HPDE6-E6E7 (cell line): Measurements from ENCODE around the gene ALDH2.
"Not testable (repeated sequence)": the region's sequence is repeated elsewhere in the genome, so short reads cannot be mapped to it uniquely, and the experiment has no call there.

Experiments
- DNase-seq: peaks from one replicate; pipeline ENCODE4 v3.0.0; 2011; ENCODE audit warnings: missing footprints; ENCODE audit errors: extremely low spot score

ALDH2 gene

DNA sequence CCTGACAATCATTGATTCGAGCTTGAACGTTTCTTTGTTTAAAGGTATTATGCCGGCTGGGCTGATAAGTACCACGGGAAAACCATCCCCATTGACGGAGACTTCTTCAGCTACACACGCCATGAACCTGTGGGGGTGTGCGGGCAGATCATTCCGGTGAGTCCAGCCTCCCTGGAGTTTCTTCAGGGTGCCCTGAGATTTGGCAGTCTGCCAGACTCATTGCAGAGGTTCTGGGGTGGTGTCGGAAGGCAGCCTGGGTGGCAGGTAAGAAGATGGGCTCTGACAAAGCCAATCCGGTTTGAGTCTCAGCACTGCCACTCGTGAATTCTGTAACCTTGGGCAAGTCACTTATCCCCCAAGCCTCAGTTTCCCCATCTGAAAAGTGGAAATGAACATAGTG lies 23.0 kb downstream of the ALDH2 start:
- DNase-seq, result no peak

DNA sequence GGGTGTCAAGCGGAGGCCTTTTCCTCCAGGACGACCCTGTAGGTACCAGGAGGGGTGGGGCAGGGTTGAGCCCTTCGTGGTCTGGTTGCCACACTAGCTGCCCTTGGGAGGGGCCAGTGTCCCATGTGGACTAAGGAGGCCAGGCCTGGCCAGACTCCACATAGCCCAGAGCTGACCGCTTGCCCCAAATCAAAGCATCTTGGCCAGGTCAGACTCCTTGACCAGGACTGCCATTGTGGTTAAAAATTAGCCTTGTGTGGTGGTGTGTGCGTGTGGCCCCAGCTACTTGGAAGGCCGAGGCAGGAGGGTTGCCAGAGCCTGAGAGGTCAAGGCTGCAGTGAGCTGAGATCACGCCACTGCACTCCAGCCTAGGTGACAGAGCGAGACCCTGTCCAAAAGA lies 24.8 kb downstream of the ALDH2 start:
- DNase-seq, result no peak

DNA sequence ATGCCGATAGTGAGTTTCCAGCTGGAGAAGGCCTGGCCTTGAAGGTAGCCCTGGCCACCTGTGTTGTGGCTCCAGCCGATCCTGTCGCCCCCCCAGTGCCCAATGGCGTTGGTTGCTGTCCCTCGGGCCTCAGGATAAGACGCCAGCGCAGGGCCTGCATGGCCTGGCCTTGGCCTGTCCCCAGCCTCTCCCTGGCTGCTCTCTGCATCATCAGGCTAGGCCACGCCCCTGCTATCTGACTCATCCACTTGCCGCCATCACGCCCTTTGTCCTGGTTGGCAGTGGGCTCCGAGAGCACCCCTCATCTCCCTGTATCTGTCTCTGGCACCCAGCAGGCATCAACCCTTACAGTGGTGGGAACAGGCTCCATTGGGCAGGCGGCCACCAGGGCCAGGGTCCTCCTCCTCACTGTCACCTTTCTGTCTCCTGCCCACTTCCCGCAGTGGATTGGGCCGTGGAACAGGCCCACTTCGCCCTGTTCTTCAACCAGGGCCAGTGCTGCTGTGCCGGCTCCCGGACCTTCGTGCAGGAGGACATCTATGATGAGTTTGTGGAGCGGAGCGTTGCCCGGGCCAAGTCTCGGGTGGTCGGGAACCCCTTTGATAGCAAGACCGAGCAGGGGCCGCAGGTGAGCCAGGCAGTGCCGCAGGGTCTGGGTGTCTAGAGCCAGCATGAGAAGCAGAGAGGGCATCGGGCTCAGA lies 25.6 kb downstream of the ALDH2 start:
- no peak for DNase-seq

DNA sequence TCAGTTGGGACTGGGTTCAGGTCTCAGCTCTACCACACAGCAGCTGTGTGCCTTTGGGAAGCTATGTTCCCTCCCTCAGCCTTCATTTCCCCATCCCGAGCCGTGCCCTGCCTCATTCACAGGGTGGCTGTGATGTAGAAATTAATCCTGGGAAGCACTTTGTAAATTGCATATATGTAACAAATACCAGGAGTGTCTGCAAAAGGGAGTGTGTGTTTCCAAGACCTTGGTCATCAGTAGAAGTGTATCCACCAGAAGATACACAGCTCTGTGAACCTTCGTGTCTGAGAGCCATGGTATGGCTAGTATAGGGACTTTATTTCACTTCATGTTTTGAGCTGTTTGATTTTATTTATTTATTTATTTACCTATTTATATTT lies 26.1 kb downstream of the ALDH2 start:
- DNase-seq, result no peak

DNA sequence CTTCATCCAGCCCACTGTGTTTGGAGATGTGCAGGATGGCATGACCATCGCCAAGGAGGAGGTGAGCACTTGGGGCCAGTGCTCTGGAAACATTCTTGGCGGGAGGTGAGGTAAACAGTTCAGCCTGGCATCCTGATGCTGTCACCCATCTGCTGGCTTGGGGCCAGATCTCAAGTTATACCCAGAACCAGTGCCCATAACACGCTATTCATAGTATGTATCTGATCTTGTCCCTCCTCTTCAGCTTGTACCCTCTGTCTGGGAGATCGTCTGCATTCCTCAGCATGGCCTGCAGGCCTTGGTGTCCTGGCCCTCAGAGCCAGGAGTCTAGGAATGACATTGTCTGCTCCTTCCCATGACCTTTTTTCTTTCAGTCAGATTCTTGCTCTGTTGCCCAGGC lies 31.4 kb downstream of the ALDH2 start:
- no peak for DNase-seq

DNA sequence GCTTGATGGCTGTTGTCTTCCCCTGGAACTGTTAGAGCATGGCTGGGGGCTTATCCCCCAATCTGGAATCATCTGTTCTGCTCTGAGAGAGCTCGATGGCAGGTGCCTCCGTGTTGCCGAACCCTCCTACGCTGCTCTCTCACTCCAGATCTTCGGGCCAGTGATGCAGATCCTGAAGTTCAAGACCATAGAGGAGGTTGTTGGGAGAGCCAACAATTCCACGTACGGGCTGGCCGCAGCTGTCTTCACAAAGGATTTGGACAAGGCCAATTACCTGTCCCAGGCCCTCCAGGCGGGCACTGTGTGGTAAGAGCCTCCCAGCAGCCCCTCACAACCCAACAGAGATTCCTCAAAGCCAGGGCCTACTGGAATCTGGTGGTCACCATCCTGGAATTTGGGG lies 33.0 kb downstream of the ALDH2 start:
- DNase-seq, result no peak

DNA sequence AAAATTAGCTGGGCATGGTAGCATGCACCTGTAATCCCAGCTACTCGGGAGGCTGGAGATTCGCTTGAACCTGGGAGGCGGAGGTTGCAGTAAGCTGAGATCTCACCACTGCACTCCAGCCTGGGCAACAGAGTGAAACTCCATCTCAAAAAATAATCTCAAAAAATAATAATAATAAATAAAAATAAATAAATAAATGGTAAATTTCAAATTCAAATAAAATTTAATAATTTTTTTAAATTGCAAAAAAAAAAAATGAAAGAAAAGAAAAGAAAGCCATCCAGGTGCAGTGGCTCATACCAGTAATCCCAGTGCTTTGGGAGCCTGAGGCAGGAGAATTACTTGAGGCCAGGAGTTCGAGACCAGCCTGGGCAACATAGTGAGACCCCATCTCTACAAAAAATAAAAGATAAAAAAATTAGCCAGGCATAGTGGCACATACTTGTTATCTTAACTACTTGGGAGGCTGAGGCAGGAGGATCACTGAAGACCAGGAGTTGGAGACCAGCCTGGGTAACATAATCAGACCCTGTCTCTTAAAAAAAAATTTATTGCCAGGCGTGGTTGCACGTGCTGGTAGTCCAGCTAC lies 36.4 kb downstream of the ALDH2 start:
- DNase-seq, result no peak

DNA sequence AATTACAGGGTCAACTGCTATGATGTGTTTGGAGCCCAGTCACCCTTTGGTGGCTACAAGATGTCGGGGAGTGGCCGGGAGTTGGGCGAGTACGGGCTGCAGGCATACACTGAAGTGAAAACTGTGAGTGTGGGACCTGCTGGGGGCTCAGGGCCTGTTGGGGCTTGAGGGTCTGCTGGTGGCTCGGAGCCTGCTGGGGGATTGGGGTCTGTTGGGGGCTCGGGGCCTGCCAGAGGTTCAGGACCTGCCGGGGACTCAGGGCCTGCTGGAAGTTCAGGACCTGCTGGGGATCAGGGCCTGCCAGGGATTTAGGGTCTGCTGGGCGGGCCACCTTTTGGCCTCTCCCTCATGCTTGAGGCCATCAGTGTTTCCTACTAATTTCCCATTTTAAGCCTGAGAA lies 37.1 kb downstream of the ALDH2 start:
- DNase-seq, result no peak

DNA sequence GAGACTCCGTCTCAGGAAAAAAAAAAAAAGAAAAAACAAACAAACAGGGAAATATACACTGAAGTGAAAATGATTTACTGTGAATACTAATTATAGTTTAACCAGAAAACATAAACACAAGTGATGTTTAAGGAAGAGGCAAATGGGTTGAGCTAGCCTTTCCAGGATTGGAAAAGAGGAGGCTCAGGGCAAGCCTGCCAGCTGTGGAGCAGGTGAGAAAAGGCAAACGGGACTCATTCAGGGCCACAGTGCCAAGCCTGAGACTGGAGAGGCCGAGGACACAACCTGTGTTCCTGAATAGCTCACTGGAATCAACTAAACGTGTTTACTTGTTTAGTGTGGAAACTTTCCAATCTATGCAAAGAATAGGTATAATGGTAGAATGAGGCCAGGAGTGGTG lies 39.6 kb downstream of the ALDH2 start:
- DNase-seq, result no peak

DNA sequence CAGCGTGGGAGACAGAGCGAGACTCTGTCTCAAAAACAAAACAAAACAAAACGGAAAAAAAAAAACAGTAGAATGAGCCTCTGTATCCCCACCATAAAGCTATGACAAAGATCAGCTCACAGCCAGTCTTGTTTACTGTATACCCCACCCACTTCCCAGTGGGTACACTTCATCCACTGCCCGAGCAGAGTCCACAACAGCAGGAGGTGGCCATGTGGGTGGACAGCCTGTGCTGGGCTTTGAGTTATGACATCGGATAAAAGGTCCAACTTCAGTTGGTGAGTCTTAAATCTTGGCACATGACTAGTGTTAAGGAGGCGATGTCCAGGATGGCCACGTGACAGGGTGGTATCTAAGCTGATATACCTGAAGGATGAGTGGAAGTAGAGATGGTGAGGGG lies 40.5 kb downstream of the ALDH2 start:
- DNase-seq, result no peak

DNA sequence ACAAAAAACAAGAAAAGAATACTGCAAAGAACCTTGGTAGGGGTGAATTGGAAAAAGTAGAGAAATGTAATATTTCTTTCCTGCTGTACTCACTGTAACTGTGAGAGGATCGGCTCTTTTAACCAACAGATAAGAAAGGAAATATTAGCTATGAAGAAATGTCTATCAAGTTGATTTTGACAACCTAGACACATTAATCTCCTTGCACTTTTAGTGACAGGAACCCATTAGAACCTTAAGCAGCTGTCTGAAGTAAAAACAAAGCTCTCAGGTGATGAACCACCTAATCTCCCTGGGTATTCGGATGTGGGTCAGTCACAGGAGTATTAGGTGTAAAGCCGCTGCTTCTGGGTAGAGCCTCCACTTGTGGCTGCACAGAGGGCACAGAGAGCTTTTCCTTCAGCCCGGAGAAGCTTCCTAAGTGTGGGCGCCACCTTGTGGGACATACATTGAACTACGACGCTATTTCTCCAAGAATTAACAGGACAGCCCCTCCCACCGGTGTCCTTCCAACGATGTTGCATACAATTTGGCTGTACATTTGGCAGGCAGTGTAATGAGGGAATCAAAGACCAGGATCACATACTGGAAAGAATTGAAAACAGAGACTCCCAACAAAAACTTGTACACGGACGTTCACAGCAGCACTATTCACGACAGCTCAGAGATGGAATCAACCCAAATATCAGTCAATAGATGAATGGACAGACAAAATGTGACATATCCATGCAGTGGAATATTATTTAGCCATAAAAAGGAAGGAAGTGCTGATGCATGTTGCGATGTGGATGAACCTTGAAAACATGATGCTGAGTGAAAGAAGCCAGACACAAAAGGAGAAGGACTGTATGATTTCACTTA lies 46.4 kb downstream of the ALDH2 start:
- DNase-seq, result peak; percentile 90

DNA sequence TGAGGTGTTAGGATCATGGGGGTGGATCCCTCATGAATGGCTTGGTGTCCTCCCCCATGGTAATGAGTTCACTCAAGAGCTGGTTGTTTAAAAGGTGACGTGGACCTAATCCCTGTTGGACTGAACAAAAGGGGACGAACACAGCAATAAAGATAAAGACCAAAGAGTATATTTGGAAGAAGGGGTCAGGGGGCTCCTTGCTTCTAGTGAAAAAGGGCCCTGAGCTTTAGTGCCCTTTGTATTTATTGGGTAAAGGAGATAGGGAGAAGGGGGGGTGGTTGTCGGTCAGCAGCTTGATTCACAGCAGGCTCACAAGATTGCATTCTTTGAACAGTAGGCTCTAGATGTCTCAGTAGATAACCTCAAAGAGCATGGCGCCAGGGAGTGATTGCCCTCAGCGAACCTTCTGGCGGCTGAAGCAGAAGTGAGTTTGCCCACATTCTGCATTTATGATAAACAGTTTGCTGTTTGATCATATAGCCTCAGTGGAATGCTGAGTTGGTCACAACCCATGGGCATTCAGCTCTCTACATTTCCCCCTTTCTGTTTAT lies 49.4 kb downstream of the ALDH2 start:
- DNase-seq, result no peak

DNA sequence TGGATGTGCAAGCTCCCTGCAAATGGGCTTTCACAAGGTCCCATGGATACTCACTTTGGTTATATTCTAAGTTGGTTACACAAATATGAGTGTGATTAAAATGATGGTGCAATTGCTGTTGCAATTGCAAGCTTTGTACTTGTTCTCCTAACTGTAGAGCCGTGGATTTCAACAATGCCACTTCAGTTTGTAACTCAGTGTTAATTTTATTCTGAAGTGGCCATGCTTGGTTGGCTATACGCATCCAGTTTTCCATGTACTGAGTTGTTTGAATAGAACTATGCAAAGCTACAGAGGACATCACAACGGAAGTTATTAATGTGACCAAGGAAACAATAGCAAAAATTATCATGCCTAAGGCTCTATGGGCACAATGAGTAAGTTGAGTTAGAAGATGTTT lies 50.2 kb downstream of the ALDH2 start:
- not testable (repeated sequence) for DNase-seq

DNA sequence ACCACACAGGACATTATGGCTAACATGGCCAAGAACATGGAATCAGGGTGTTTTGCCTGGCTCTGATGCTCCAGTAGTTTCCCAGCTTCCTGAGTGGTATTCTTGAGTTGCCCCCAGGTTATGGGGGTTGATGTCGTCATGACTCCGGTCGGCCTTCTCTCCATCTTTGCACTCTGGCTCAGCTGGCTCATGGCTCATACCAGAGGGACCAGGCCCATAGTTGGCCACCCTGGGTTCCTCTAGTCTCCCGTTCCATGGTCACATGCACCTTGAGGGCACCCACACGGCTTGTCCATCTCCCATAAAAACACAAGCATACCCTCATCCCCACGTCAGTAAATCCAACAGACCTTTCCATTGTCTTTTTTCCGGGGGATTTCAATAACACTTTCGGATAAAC lies 51.6 kb downstream of the ALDH2 start:
- no peak for DNase-seq

DNA sequence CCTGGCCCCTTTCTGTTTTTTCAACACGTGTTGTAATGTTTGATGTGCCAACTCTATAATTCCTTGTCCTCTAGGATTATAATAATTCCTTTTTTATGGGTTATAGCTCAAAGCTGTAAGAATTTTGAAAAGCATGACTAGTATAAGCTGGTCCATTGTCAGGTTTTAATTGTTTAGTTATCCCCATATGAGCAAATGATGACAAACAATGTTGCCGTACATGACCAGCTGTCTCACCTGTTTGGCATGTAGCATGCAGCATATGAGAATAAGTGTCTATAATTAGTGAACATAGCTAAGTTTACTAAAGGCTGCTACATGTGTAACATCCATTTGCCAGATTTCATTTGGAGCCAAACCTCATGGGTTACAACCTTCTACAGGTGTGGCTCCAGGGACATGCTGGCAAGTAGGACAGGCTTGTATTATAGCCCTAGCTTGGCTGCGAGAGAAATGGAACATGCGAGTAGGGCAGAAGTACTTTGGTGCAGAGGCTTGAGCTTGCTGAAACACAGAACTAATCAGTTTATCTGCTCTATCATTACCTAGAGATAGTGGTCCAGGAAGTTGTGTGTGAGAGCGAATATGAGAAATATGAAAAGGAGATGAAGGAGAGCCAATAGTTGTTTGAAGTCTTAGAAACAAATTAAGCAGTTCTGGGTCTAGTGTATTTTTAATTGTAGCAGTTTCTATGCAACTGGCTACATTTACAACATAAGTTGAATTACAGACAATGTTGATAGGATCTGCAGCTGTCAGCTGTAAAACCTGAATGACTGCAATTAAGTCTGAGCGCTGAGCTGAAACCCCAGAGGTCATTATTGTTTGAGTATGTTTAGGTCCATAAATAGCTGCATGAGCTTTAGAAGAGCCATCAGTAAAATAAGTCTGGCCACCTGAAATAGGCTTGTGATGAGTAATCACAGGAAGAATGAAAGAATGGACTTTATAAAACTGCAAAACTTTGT lies 52.7 kb downstream of the ALDH2 start:
- no peak for DNase-seq

DNA sequence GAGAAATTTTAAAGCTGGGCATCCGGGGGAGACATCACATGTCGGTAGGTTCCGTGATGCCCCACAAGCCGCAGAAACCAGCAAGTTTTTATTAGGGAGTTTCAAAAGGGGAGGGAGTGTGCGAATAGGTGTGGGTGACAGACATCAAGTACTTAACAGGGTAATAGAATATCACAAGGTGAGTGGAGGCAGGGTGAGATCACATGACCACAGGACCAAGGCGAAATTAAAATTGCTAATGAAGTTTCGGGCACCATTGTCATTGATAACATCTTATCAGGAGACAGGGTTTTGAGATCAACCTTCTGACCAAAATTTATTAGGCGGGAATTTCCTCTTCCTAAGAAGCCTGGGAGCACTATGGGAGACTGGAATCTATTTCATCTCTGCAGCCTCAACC lies 54.1 kb downstream of the ALDH2 start:
- DNase-seq, result not testable (repeated sequence)

DNA sequence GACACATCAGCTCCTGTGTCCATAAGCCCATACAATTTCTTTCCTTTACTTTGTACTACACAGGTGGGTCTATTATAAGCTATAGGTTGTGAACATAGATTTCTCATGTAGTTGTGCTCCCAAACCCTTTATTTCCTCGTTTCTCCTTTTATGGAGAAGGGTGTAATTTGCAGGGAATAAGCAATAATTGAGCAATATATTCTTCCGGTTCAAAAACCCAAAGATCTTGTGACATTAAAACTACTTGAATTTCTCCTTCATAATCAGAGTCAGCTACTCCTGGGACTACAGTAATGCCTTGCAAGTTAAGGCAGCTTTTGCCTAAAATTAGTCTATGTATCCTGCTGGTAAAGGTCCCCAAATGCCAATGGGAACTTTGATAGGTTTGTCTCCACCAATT lies 56.2 kb downstream of the ALDH2 start:
- DNase-seq, result no peak

DNA sequence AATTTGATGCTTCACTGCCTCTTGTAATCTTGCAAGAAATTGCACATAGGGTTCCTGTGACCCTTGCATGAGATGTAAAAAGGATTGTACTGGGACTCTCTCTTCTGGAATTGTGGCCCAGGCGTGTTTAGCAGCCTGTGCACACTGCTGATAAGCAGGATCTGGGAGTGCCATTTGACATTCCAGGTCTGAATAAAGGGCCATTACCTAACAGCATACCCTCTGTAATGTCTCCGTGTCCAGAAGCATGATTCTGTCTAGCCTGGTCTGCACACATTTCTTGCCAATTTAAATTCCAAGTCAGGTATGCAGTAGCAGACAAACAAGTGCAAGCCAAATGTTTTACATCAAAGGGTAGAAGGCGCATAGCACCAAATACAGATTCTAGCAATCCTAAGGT lies 57.2 kb downstream of the ALDH2 start:
- DNase-seq, result no peak

DNA sequence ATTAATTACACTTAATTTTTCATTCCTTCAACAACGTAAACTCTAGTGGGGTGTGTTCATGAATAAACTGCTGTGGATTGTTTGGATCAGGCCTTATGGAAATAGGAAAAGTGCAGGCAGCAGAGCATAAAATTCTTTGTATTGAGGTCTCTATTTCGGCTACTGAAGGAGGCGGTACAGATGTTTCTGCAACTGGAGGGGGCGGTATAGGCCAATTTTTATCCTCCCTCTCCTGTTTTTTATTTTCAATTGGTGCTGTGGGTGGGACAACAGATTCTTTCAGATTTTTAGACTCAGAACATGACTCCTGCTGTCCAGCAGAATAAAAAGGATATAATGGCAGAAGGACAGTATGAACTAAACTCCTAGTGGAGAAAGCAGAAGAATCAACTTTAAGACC lies 57.6 kb downstream of the ALDH2 start:
- not testable (repeated sequence) for DNase-seq

DNA sequence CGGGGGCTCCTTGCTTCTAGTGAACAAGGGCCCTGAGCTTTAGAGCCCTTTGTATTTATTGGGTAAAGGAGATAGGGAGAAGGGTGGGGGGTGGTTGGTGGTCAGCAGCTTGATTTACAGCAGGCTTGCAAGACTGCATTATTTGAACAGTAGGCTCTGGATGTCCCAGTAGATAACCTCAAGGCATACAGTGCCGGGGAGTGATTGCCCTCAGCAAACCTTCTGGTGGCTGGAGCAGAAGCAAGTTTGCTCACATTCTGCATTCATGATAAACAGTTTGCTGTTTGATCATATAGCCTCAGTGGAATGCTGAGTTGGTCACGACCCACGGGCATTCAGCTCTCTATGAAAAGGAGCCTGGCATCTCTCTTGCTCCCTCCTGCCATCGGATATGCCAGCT lies 58.8 kb downstream of the ALDH2 start:
- DNase-seq, result no peak

DNA sequence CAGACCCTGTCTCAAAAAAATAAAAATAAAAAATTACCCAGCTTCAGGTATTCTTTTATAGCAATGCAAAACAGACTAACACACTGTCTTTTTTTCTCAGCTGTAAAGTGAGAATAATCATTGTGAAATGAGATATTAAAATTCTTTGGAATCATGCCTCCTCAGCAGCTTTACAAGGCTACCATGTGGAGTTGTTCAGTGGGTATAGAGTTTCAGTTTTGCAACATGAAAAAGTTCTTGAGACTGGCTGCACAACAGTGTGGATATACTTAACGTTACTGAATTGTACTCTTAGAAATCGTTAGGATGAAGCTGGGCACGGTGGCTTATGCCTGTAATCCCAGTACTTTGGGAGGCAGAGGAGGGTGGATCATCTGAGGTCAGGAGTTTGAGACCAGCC lies 59.6 kb downstream of the ALDH2 start:
- DNase-seq, result no peak

DNA sequence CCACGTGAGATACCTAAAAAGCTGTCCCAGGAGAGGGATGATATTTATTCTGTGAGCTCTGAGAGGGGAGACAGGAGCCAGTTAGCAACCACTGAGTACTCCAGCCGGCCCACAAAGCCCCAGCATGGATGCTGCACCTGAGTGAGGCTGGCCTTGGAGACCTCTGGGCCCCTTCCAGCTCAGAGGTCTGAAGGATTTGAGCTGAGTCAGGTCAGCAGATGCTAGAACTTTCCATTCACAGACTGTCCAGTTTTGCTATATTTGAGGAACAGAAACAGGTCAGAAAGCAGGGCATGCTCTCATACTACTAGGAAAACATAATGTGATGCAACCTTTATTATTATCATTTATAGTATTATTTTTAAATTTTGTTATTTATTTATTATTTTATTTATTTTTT lies 60.3 kb downstream of the ALDH2 start:
- no peak for DNase-seq
